Colonic mucosa (tissue), 4 donors: Measurements from ENCODE around the gene FNDC3B. TPM values are rescaled to one million over a fixed set of nuclear protein-coding genes. Genes with fewer than 3 reads are reported as not detected.

Experiments
- DNase-seq: peaks from one replicate; pipeline ENCODE4 v3.0.0-alpha.2; 2020
- H3K27ac ChIP-seq: fragments of 200-600 bp; one replicate; pipeline ENCODE4 v1.8.0; 2021
- H3K27me3 ChIP-seq: fragments of 200-600 bp; one replicate; pipeline ENCODE4 v1.8.0; 2021
- H3K36me3 ChIP-seq: fragments of 200-600 bp; one replicate; pipeline ENCODE4 v1.8.0; 2021
- H3K4me1 ChIP-seq: fragments of 200-600 bp; one replicate; pipeline ENCODE4 v1.8.0; 2021; ENCODE audit warnings: mild to moderate bottlenecking
- H3K4me3 ChIP-seq: fragments of 200-600 bp; one replicate; pipeline ENCODE4 v1.8.0; 2021
- H3K9ac ChIP-seq, 2 donors: one replicate each; pipeline ENCODE4 v1.7.0; 2013; ENCODE audit warnings: control low read depth in 2 of 2, low read depth in 2 of 2, low read length in 2 of 2
- H3K9me3 ChIP-seq: fragments of 200-600 bp; one replicate; pipeline ENCODE4 v1.8.0; 2021
- intact Hi-C: fragments of 100-400 bp; cut with DNase I; formaldehyde crosslinking; loops from one replicate; pipeline ENCODE4 v1.14.1; 2022
- total RNA-seq, 2 donors: library from RNA; stranded (reverse); fragmentation: NEBNext Ultra II Directional in 1 of 2; extraction: Animal tissue kit (Norgen Biotek cat#: 25700) in 1 of 2; gene quantifications; one replicate each; pipeline ENCODE4 v1.2.1, GENCODE V29; 2021
- TF ChIP-seq, protein P1 (sequence below): fragments of 200-600 bp; IDR thresholded peaks from one replicate; pipeline ENCODE4 v1.8.0; 2022; ENCODE audit warnings: antibody characterized with exemption, mild to moderate bottlenecking
- donor health status: healthy.
- donor health status: DM: no; HTN: no; CAD: no.
- donor health status: DM: no; HTN: no; CAD: no.

FNDC3B gene
- total RNA-seq, 2 donors from 2014 or later, result 66.7 to 142 TPM

DNA sequence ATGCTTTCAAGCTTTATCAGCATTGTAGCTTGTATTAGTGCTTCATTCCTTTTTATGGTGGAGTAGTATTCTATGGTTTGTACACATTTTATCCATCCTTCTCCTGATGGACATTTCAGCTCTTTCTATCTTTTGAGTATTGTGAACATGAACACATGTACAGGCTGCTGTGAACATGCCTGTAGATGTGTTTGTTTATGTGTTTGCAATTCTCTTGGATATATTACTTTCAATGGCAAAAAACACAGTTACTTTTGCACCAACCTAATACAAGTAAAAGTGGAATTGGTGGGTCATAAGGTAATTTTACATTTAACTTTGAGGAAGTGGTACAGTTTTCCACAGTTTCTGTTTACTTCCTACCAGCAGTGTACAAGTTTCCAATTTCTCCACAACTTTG is 180.4 kb downstream of the FNDC3B start:
- Histone ChIP-seq H3K36me3 (no peaks in the 10 kb centered on the region), H3K9me3 (no peaks in the 10 kb centered on the region)

DNA sequence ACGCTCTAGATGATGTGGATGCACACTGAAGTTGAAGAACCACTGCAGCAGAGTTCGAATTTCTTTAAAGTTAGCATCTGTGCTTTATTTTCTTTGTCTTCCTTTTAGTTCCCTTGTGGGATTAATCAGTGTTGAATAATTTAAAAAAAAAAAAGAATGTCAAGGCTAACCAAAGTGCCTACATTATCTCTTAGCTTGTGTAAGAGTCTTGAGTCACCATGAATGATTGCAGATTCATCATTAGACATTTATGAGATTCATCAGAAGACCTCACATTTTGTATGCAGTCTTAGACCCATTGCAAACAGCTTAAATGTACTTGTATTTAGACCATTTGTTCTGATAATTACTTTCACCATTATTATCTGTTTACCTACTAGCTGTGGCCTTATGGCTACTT is 182.2 kb downstream of the FNDC3B start:
- Histone ChIP-seq H3K4me3 (no peak overlapping the region), H3K9me3 (no peaks in the 10 kb centered on the region), H3K27me3 (no peaks in the 10 kb centered on the region), H3K27ac (no peak overlapping the region), H3K4me1 (no peaks in the 10 kb centered on the region), H3K9ac (no peak overlapping the region), H3K36me3 (no peaks in the 10 kb centered on the region)
- intact Hi-C loops, result no loop called here
- DNase-seq, result no peak
- TF ChIP-seq, protein P1, sequence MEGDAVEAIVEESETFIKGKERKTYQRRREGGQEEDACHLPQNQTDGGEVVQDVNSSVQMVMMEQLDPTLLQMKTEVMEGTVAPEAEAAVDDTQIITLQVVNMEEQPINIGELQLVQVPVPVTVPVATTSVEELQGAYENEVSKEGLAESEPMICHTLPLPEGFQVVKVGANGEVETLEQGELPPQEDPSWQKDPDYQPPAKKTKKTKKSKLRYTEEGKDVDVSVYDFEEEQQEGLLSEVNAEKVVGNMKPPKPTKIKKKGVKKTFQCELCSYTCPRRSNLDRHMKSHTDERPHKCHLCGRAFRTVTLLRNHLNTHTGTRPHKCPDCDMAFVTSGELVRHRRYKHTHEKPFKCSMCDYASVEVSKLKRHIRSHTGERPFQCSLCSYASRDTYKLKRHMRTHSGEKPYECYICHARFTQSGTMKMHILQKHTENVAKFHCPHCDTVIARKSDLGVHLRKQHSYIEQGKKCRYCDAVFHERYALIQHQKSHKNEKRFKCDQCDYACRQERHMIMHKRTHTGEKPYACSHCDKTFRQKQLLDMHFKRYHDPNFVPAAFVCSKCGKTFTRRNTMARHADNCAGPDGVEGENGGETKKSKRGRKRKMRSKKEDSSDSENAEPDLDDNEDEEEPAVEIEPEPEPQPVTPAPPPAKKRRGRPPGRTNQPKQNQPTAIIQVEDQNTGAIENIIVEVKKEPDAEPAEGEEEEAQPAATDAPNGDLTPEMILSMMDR, result no peak

More for the DNA sequence above, 180.4 kb downstream of the FNDC3B start:
- Histone ChIP-seq H3K4me3 (no peak overlapping the region), H3K27me3 (no peaks in the 10 kb centered on the region), H3K27ac (no peak overlapping the region), H3K9ac (no peak overlapping the region), H3K4me1 (no peaks in the 10 kb centered on the region)
- TF ChIP-seq, protein P1, result no peak
- DNase-seq, result no peak
- intact Hi-C loops, result no loop called here

- no peak overlapping the region for H3K9ac ChIP-seq
- no peak for DNase-seq
- no peak overlapping the region for H3K27ac ChIP-seq
- no peaks in the 10 kb centered on the region for H3K4me1 ChIP-seq
- H3K9me3 ChIP-seq, result no peaks in the 10 kb centered on the region
- TF ChIP-seq, protein P1, result no peak
- H3K4me3 ChIP-seq, result no peak overlapping the region
- H3K27me3 ChIP-seq, result no peaks in the 10 kb centered on the region
- no peaks in the 10 kb centered on the region for H3K36me3 ChIP-seq
- intact Hi-C loops, result no loop called here
Measured at GRCh38 chr3:172222478-172223071, 183.2 kb downstream of the FNDC3B start.

GRCh38 chr3:172223870-172224269 is 184.5 kb downstream of the FNDC3B start:
- no peaks in the 10 kb centered on the region for H3K9me3 ChIP-seq
- no peaks in the 10 kb centered on the region for H3K4me1 ChIP-seq
- no peak overlapping the region for H3K4me3 ChIP-seq
- no peak for DNase-seq
- H3K27me3 ChIP-seq, result no peaks in the 10 kb centered on the region
- no peaks in the 10 kb centered on the region for H3K36me3 ChIP-seq
- no peak overlapping the region for H3K9ac ChIP-seq
- no peak overlapping the region for H3K27ac ChIP-seq
- intact Hi-C loops, result no loop called here
- TF ChIP-seq, protein P1, result no peak

GRCh38 chr3:172224560-172225214 is 185.3 kb downstream of the FNDC3B start:
- no peak for DNase-seq
- Histone ChIP-seq H3K9me3 (no peaks in the 10 kb centered on the region), H3K27ac (no peak overlapping the region), H3K4me1 (no peaks in the 10 kb centered on the region), H3K4me3 (no peak overlapping the region), H3K9ac (no peak overlapping the region), H3K36me3 (no peaks in the 10 kb centered on the region), H3K27me3 (no peaks in the 10 kb centered on the region)
- intact Hi-C loops, result no loop called here
- TF ChIP-seq, protein P1, result no peak
